A673 (cell line): Measurements from ENCODE around the gene UBXN10. TPM values are rescaled to one million over a fixed set of nuclear protein-coding genes. Genes with fewer than 3 reads are reported as not detected.

Source experiments
- BruUV-seq: library from RNA; stranded (reverse); fragments of 400-500 nt; replicated peaks from 2 replicates; lab custom pipeline; 2021; lab: Mats Ljungman, UMichigan
- CTCF ChIA-PET: fragments of 300-600 bp; sonication (Branson Sonifier 250); formaldehyde crosslinking; loops from one replicate; lab custom pipeline; 2022; ENCODE audit warnings: antibody characterized with exemption; lab: Charles Lee
- POLR2A ChIA-PET: fragments of 300-600 bp; sonication (Branson Sonifier 250); formaldehyde crosslinking; loops from one replicate; lab custom pipeline; 2022; ENCODE audit warnings: antibody characterized with exemption; ENCODE audit not compliant: low non-redundant PET; lab: Charles Lee
- DNase-seq: peaks from one replicate; pipeline ENCODE4 v3.0.0-alpha.2; 2015; ENCODE audit warnings: low spot score
- H3K27ac ChIP-seq: fragments of 200-600 bp; sonication (generic); 2 replicates; pipeline ENCODE4 v1.5.1; 2016; ENCODE audit warnings: mixed run types, low read depth, mild to moderate bottlenecking, mixed read lengths, antibody characterized with exemption, low read length; ENCODE audit not compliant: poor library complexity, severe bottlenecking
- H3K27me3 ChIP-seq: fragments of 200-600 bp; sonication (generic); replicated peaks from 2 replicates; pipeline ENCODE4 v1.6.1; 2017; ENCODE audit warnings: mixed run types, low read depth, mild to moderate bottlenecking, mixed read lengths, antibody characterized with exemption, low read length; ENCODE audit not compliant: insufficient read depth, poor library complexity
- H3K36me3 ChIP-seq: fragments of 200-600 bp; sonication (generic); 2 replicates; pipeline ENCODE4 v1.6.1; 2016; ENCODE audit warnings: mixed run types, mild to moderate bottlenecking, mixed read lengths, antibody characterized with exemption, low read length; ENCODE audit not compliant: insufficient read depth, poor library complexity, severe bottlenecking
- H3K4me1 ChIP-seq: fragments of 200-600 bp; sonication (generic); 2 replicates; pipeline ENCODE4 v1.6.1; 2017; ENCODE audit warnings: mixed run types, mild to moderate bottlenecking, mixed read lengths, antibody characterized with exemption, low read length; ENCODE audit not compliant: insufficient read depth, poor library complexity, severe bottlenecking
- H3K4me3 ChIP-seq: fragments of 200-600 bp; sonication (generic); 2 replicates; pipeline ENCODE4 v1.5.1; 2016; ENCODE audit warnings: low read depth, mixed run types, mild to moderate bottlenecking, mixed read lengths, low read length; ENCODE audit not compliant: poor library complexity, severe bottlenecking
- H3K9me3 ChIP-seq: fragments of 200-600 bp; sonication (generic); 2 replicates; pipeline ENCODE4 v1.6.1; 2016; ENCODE audit warnings: mixed run types, low read depth, mild to moderate bottlenecking, mixed read lengths, antibody characterized with exemption, low read length; ENCODE audit not compliant: poor library complexity, severe bottlenecking
- CTCF ChIP-seq: fragments of 300-800, 200-600 bp; sonication (generic); conservative IDR thresholded peaks from 2 replicates; pipeline ENCODE4 v1.5.1; 2017; ENCODE audit warnings: low read depth, mild to moderate bottlenecking, antibody characterized with exemption, low read length, moderate library complexity, mixed read lengths
- EZH2 ChIP-seq: fragments of 200-600 bp; sonication (generic); IDR thresholded peaks from 2 replicates; pipeline ENCODE4 v1.6.1; 2017; ENCODE audit warnings: borderline replicate concordance, low read depth, mild to moderate bottlenecking, mixed read lengths, antibody characterized with exemption, low read length; ENCODE audit not compliant: poor library complexity, severe bottlenecking
- intact Hi-C: fragments of 100-400 bp; cut with micrococcal nuclease; formaldehyde crosslinking; loops from one replicate; pipeline ENCODE4 v1.10.0; 2022; ENCODE audit not compliant: unreplicated experiment
- total RNA-seq: library from RNA; stranded (reverse); gene quantifications from 2 replicates; pipeline ENCODE4 v1.2.3, GENCODE V29; 2021

The UBXN10 gene
- total RNA-seq, 1 experiment from 2014 or later = not detected

GRCh38 chr1:20202166-20202565 lies 16.3 kb downstream of the UBXN10 start:
- no peaks in the 10 kb centered on the region for H3K9me3 ChIP-seq
- ChIA-PET CTCF (no interaction called here), POLR2A (no interaction called here)
- no peak for DNase-seq
- no peak for TF ChIP-seq CTCF
- TF ChIP-seq EZH2 = no peak
- peaks cover 45% of the 10 kb centered on the region for H3K27me3 ChIP-seq
- H3K36me3 ChIP-seq = no peaks in the 10 kb centered on the region
- no peaks in the 10 kb centered on the region for H3K4me1 ChIP-seq
- BruUV-seq = no TSS peak
- no peak overlapping the region for H3K27ac ChIP-seq
- no peak overlapping the region for H3K4me3 ChIP-seq
- intact Hi-C loops = no loop called here

- Histone ChIP-seq H3K4me1 (no peaks in the 10 kb centered on the region), H3K4me3 (no peak overlapping the region), H3K27ac (no peak overlapping the region), H3K9me3 (no peaks in the 10 kb centered on the region), H3K36me3 (no peaks in the 10 kb centered on the region), H3K27me3 (peaks cover 22% of the 10 kb centered on the region)
- TF ChIP-seq CTCF = no peak
- intact Hi-C loops = no loop called here
- POLR2A ChIA-PET = no interaction called here
- DNase-seq = no peak
- no TSS peak for BruUV-seq
- CTCF ChIA-PET = no interaction called here
These were observed 21.6 kb downstream of the UBXN10 start for GRCh38 chr1:20207546-20207945.

DNA sequence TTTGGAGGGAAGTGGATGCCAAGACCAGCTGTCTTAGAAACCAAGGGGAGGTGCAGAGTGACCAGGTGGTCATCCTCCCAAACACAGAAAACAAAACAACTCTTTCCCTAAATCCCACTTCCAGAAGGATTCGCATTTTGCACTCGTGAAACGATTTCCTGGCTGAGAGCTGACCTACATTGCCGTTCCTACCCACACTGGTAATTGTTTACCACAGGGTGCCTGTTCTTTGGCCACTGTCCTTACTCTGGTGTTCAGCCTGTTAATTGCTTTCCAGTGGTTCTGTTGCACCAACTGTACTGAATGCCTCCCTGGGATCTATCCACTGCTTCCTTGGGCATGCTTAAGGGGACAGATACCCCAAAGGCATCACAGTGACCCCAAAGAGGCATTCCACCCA lies 23.6 kb downstream of the UBXN10 start:
- POLR2A ChIA-PET = no interaction called here
- CTCF ChIA-PET = no interaction called here
- Histone ChIP-seq H3K27me3 (peaks cover 32% of the 10 kb centered on the region), H3K27ac (no peak overlapping the region), H3K36me3 (no peaks in the 10 kb centered on the region), H3K4me1 (no peaks in the 10 kb centered on the region), H3K4me3 (no peak overlapping the region), H3K9me3 (no peaks in the 10 kb centered on the region)
- intact Hi-C loops = no loop called here
- no peak for TF ChIP-seq CTCF
- TF ChIP-seq EZH2 = no peak
- no peak for DNase-seq
- no TSS peak for BruUV-seq
